OCI-LY1 (cell line): ENCODE results near the gene PKNOX2.

Source experiments
- CTCF ChIP-seq: fragments of 200-600 bp; sonication (generic), shearing (Covaris generic); IDR thresholded peaks from 2 replicates; pipeline ENCODE4 v1.5.1; 2017; ENCODE audit warnings: mild to moderate bottlenecking, antibody characterized with exemption, low read length, moderate library complexity, mixed read lengths
- EZH2 ChIP-seq: fragments of 200-600 bp; sonication (generic), shearing (Covaris generic); IDR thresholded peaks from 2 replicates; pipeline ENCODE4 v1.8.0; 2017; ENCODE audit warnings: borderline replicate concordance, mixed run types, mild to moderate bottlenecking, antibody characterized with exemption, low read length, moderate library complexity, mixed read lengths

- TF ChIP-seq CTCF: no peak
- TF ChIP-seq EZH2: no peak
Measured at GRCh38 chr11:125148743-125149142, 15.8 kb upstream of the PKNOX2 start.
